HEK293 (cell line): Measurements from ENCODE around the gene CDC34.
A peak's percentile ranks its signal among the peaks of the same experiment; 100 is the strongest.

Source experiments
- CTCF ChIA-PET: fragments of 350-600 bp; formaldehyde crosslinking; extraction: SDS; loops from one replicate; lab custom pipeline; 2021; ENCODE audit warnings: antibody characterized with exemption; lab: Yijun Ruan, JAX
- POLR2A ChIA-PET: fragments of 300-600 bp; formaldehyde crosslinking; extraction: SDS; loops from one replicate; lab custom pipeline; 2020; ENCODE audit warnings: antibody characterized with exemption, inconsistent platforms; lab: Yijun Ruan, JAX
- H3K27ac ChIP-seq: fragments of 200-500 bp; sonication (Bioruptor generic); 2 replicates; pipeline ENCODE4 v1.5.1; 2014; ENCODE audit warnings: low read depth, low read length, control low read depth, inconsistent platforms; ENCODE audit errors: extremely low read depth
- H3K36me3 ChIP-seq, 2 experiments: fragments of 200-500 bp in 1 of 2; sonication (Bioruptor generic) in 1 of 2; 1 replicate in 1 of 2; 2 replicates in 1 of 2; pipeline ENCODE4 v1.5.1; 2014 to 2017; ENCODE audit warnings: inconsistent platforms in 2 of 2, low read length in 2 of 2; ENCODE audit not compliant: control insufficient read depth in 2 of 2, insufficient read depth in 1 of 2
- H3K4me1 ChIP-seq: fragments of 200-500 bp; sonication (Bioruptor generic); 2 replicates; pipeline ENCODE4 v1.5.1; 2014; ENCODE audit warnings: mild to moderate bottlenecking, low read length, inconsistent platforms; ENCODE audit not compliant: control insufficient read depth, insufficient read depth
- H3K4me3 ChIP-seq: 2 replicates; pipeline ENCODE4 v1.5.1; 2011; ENCODE audit warnings: low read depth, mild to moderate bottlenecking, control low read depth, low read length, moderate library complexity
- H3K9me3 ChIP-seq: fragments of 200-500 bp; sonication (Bioruptor generic); 2 replicates; pipeline ENCODE4 v1.5.1; 2014; ENCODE audit warnings: low read depth, low read length, inconsistent platforms; ENCODE audit not compliant: control insufficient read depth, insufficient read depth
- BCL11B ChIP-seq: fragments of 450-650 bp; formaldehyde crosslinking; IDR thresholded peaks from 2 replicates; pipeline ENCODE4 v1.5.1; 2016; ENCODE audit warnings: low read depth, missing biosample characterization, missing genetic modification characterization
- EGR2 ChIP-seq: fragments of 450-650 bp; formaldehyde crosslinking; IDR thresholded peaks from 2 replicates; pipeline ENCODE4 v1.5.1; 2016; ENCODE audit warnings: low read depth, missing biosample characterization, missing genetic modification characterization
- FEZF1 ChIP-seq: fragments of 450-650 bp; formaldehyde crosslinking; IDR thresholded peaks from 2 replicates; pipeline ENCODE4 v1.5.1; 2016; ENCODE audit warnings: missing biosample characterization, missing genetic modification characterization
- HIC1 ChIP-seq: fragments of 450-650 bp; formaldehyde crosslinking; IDR thresholded peaks from 2 replicates; pipeline ENCODE4 v1.5.1; 2016; ENCODE audit warnings: missing biosample characterization, missing genetic modification characterization
- KLF9 ChIP-seq: fragments of 450-650 bp; formaldehyde crosslinking; IDR thresholded peaks from 2 replicates; pipeline ENCODE4 v1.5.1; 2016; ENCODE audit warnings: missing biosample characterization, missing genetic modification characterization, low read depth
- PATZ1 ChIP-seq: fragments of 450-650 bp; formaldehyde crosslinking; IDR thresholded peaks from 2 replicates; pipeline ENCODE4 v1.5.1; 2016; ENCODE audit warnings: missing biosample characterization, missing genetic modification characterization
- PRDM1 ChIP-seq: fragments of 450-650 bp; formaldehyde crosslinking; IDR thresholded peaks from 2 replicates; pipeline ENCODE4; 2016; ENCODE audit warnings: missing biosample characterization, missing genetic modification characterization
- TSHZ1 ChIP-seq: fragments of 450-650 bp; formaldehyde crosslinking; IDR thresholded peaks from 2 replicates; pipeline ENCODE4 v1.5.1; 2016; ENCODE audit warnings: missing biosample characterization, missing genetic modification characterization, borderline replicate concordance
- ZBTB17 ChIP-seq: fragments of 450-650 bp; formaldehyde crosslinking; IDR thresholded peaks from 2 replicates; pipeline ENCODE4 v1.5.1; 2016; ENCODE audit warnings: missing biosample characterization, missing genetic modification characterization
- ZEB2 ChIP-seq: fragments of 450-650 bp; formaldehyde crosslinking; IDR thresholded peaks from 2 replicates; pipeline ENCODE4 v1.5.1; 2016; ENCODE audit warnings: missing biosample characterization, missing genetic modification characterization
- ZFP69B ChIP-seq: fragments of 450-650 bp; formaldehyde crosslinking; IDR thresholded peaks from 2 replicates; pipeline ENCODE4 v1.5.1; 2016; ENCODE audit warnings: missing biosample characterization, missing genetic modification characterization
- ZNF10 ChIP-seq: fragments of 450-650 bp; formaldehyde crosslinking; IDR thresholded peaks from 2 replicates; pipeline ENCODE4 v1.5.1; 2017; ENCODE audit warnings: missing biosample characterization, missing genetic modification characterization
- ZNF112 ChIP-seq: fragments of 450-650 bp; formaldehyde crosslinking; IDR thresholded peaks from 2 replicates; pipeline ENCODE4 v1.5.0; 2017; ENCODE audit warnings: missing biosample characterization, missing genetic modification characterization
- ZNF266 ChIP-seq: fragments of 450-650 bp; formaldehyde crosslinking; IDR thresholded peaks from 2 replicates; pipeline ENCODE4 v1.5.1; 2016; ENCODE audit warnings: missing biosample characterization, missing genetic modification characterization, low read depth
- ZNF280D ChIP-seq: fragments of 450-650 bp; formaldehyde crosslinking; IDR thresholded peaks from 2 replicates; pipeline ENCODE4 v1.5.1; 2016; ENCODE audit warnings: missing biosample characterization, missing genetic modification characterization
- ZNF292 ChIP-seq: fragments of 450-650 bp; formaldehyde crosslinking; IDR thresholded peaks from 2 replicates; pipeline ENCODE4 v1.5.1; 2016; ENCODE audit warnings: low read depth, missing biosample characterization, missing genetic modification characterization, borderline replicate concordance
- ZNF302 ChIP-seq: fragments of 450-650 bp; formaldehyde crosslinking; IDR thresholded peaks from 2 replicates; pipeline ENCODE4 v1.5.1; 2016; ENCODE audit warnings: missing biosample characterization, missing genetic modification characterization, low read depth
- ZNF37A ChIP-seq: fragments of 450-650 bp; IDR thresholded peaks from 2 replicates; pipeline ENCODE4 v1.5.1; 2018; ENCODE audit warnings: missing biosample characterization, missing genetic modification characterization
- ZNF404 ChIP-seq: fragments of 450-650 bp; formaldehyde crosslinking; IDR thresholded peaks from 2 replicates; pipeline ENCODE4 v1.5.1; 2017; ENCODE audit warnings: missing biosample characterization, missing genetic modification characterization
- ZNF555 ChIP-seq: fragments of 450-650 bp; formaldehyde crosslinking; conservative IDR thresholded peaks from 2 replicates; pipeline ENCODE4 v1.5.1; 2017; ENCODE audit warnings: missing biosample characterization, mild to moderate bottlenecking, missing genetic modification characterization, inconsistent platforms
- ZNF629 ChIP-seq: fragments of 450-650 bp; formaldehyde crosslinking; IDR thresholded peaks from 2 replicates; pipeline ENCODE4 v1.5.1; 2017; ENCODE audit warnings: missing biosample characterization, missing genetic modification characterization
- ZNF692 ChIP-seq: fragments of 450-650 bp; formaldehyde crosslinking; IDR thresholded peaks from 2 replicates; pipeline ENCODE4 v1.5.1; 2016; ENCODE audit warnings: missing biosample characterization, missing genetic modification characterization
- ZNF707 ChIP-seq: fragments of 450-650 bp; formaldehyde crosslinking; IDR thresholded peaks from 2 replicates; pipeline ENCODE4 v1.5.1; 2016; ENCODE audit warnings: missing biosample characterization, missing genetic modification characterization

The CDC34 gene

GRCh38 chr19:511101-511851 is 20.3 kb upstream of the CDC34 start (continued):
- TF ChIP-seq ZNF10, result peak; percentile 91
- TF ChIP-seq ZBTB17 (tag by site-specific recombination), result no peak
- TF ChIP-seq ZNF112, result no peak
- peak; percentile 8; the same call in 1 of the 2 replicates for TF ChIP-seq EGR2 (tag by site-specific recombination)
- peak; percentile 80 for TF ChIP-seq ZFP69B (tag by site-specific recombination)
- no peak for TF ChIP-seq ZNF302 (tag by site-specific recombination)
- TF ChIP-seq TSHZ1 (tag by site-specific recombination), result no peak; the same call in 1 of the 2 replicates
- TF ChIP-seq ZNF629, result peak; percentile 99
- TF ChIP-seq ZNF707, result 0 out of 2 replicates have a peak, but pooled peaks have one; percentile 22
- TF ChIP-seq ZEB2, result peak; percentile 54; the same call in 1 of the 2 replicates
- no peak for TF ChIP-seq ZNF555 (tag by site-specific recombination)
- no peak for TF ChIP-seq ZNF280D (tag by site-specific recombination)
- no peak for TF ChIP-seq KLF9 (tag by site-specific recombination)
- TF ChIP-seq ZNF266 (tag by site-specific recombination), result no peak
- peak; percentile 60 for TF ChIP-seq FEZF1 (tag by site-specific recombination)
- TF ChIP-seq HIC1 (tag by site-specific recombination), result peak; percentile 66
- TF ChIP-seq, all 188 proteins: peak for 34

- POLR2A ChIA-PET, result no interaction called here
- Histone ChIP-seq H3K36me3 (peaks cover 0 to 11% of the 10 kb centered on the region in 2 experiments; a peak in 1 of 3 replicates), H3K9me3 (no peaks in the 10 kb centered on the region), H3K27ac (no peak overlapping the region), H3K4me1 (peaks cover 5% of the 10 kb centered on the region; the same call in 1 of the 2 replicates), H3K4me3 (no peak overlapping the region)
- CTCF ChIA-PET, result interaction anchor here (2.1 kb wide), 1 partner anchor 62 kb away, joined by 6 read pairs; no protein-coding TSS in a partner anchor
- TF ChIP-seq PRDM1 (tag by site-specific recombination), result no peak
- no peak for TF ChIP-seq ZNF692 (tag by site-specific recombination)
- no peak for TF ChIP-seq ZNF404 (tag by site-specific recombination)
- no peak for TF ChIP-seq ZFP69B (tag by site-specific recombination)
- no peak for TF ChIP-seq BCL11B (tag by site-specific recombination)
- no peak for TF ChIP-seq PATZ1 (tag by site-specific recombination)
- TF ChIP-seq ZNF37A (tag by site-specific recombination), result no peak
- TF ChIP-seq ZNF292 (tag by site-specific recombination), result no peak
Observed at GRCh38 chr19:512547-513365, 18.8 kb upstream of the CDC34 start.
